Measurements from ENCODE around the gene TRIO.

- TF ChIP-seq CREB1 (CRISPR knock-in tag; IDR thresholded peaks at IDR 0.05) (no peak), KAT7 (CRISPR knock-in tag; IDR thresholded peaks at IDR 0.05; ENCODE audit: borderline replicate concordance) (no peak), RELA (CRISPR knock-in tag; IDR thresholded peaks at IDR 0.05; ENCODE audit: borderline replicate concordance) (no peak), MAX (CRISPR knock-in tag; IDR thresholded peaks at IDR 0.05) (no peak), TCF7 (CRISPR knock-in tag; IDR thresholded peaks at IDR 0.05; ENCODE audit: low read depth) (no peak)
These were observed 301.0 kb downstream of the TRIO start for GRCh38 chr5:14444161-14444560.
